PC-9 (cell line): Measurements from ENCODE around the gene ULK2. TPM values are rescaled to one million over a fixed set of nuclear protein-coding genes. Genes with fewer than 3 reads are reported as not detected.

Experiments
- BruUV-seq: library from RNA; stranded (reverse); fragments of 400-500 nt; replicated peaks from 2 replicates; lab custom pipeline; 2021; lab: Mats Ljungman, UMichigan
- CTCF ChIA-PET: fragments of 300-600 bp; sonication (Branson Sonifier 250); formaldehyde crosslinking; loops from one replicate; lab custom pipeline; 2022; ENCODE audit warnings: antibody characterized with exemption; lab: Charles Lee
- POLR2A ChIA-PET: fragments of 300-600 bp; sonication (Branson Sonifier 250); formaldehyde crosslinking; loops from one replicate; lab custom pipeline; 2022; ENCODE audit warnings: antibody characterized with exemption; ENCODE audit not compliant: unreplicated experiment; lab: Charles Lee
- DNase-seq, 2 experiments: peaks; one replicate each; pipeline versions ENCODE4 v3.0.0 to v3.0.0-alpha.2; 2015 to 2022; ENCODE audit warnings: mixed read lengths in 1 of 2
- H2AFZ ChIP-seq: fragments of 200-600 bp; sonication (generic); 2 replicates; pipeline ENCODE4 v1.8.1; 2017; ENCODE audit warnings: antibody characterized with exemption
- H3F3A ChIP-seq: fragments of 200-600 bp; sonication (generic); 2 replicates; pipeline ENCODE4 v1.8.1; 2017; ENCODE audit warnings: antibody characterized with exemption, mild to moderate bottlenecking, low read depth; ENCODE audit not compliant: insufficient read depth
- H3K27ac ChIP-seq: fragments of 200-600 bp; sonication (generic); 2 replicates; pipeline ENCODE4 v1.6.1; 2016; ENCODE audit warnings: mixed run types
- H3K27me3 ChIP-seq: fragments of 200-600 bp; sonication (generic); 2 replicates; pipeline ENCODE4 v1.6.1; 2016; ENCODE audit warnings: low read depth, mixed run types; ENCODE audit not compliant: insufficient read depth
- H3K36me3 ChIP-seq: fragments of 200-600 bp; sonication (generic); 2 replicates; pipeline ENCODE4 v1.6.1; 2016; ENCODE audit warnings: low read depth, mixed run types
- H3K4me1 ChIP-seq: fragments of 200-600 bp; sonication (generic); replicated peaks from 2 replicates; pipeline ENCODE4 v1.6.1; 2016; ENCODE audit warnings: mixed run types; ENCODE audit not compliant: insufficient read depth
- H3K4me2 ChIP-seq: fragments of 200-600 bp; sonication (generic); 2 replicates; pipeline ENCODE4 v1.6.1; 2017; ENCODE audit warnings: mixed run types
- H3K4me3 ChIP-seq: fragments of 200-600 bp; sonication (generic); 2 replicates; pipeline ENCODE4 v1.6.1; 2016; ENCODE audit warnings: mixed run types
- H3K79me2 ChIP-seq: fragments of 200-600 bp; sonication (generic); 2 replicates; pipeline ENCODE4 v1.6.1; 2017; ENCODE audit warnings: low read depth, mixed run types
- H3K9me2 ChIP-seq: fragments of 200-600 bp; sonication (generic); 2 replicates; pipeline ENCODE4 v1.8.1; 2017; ENCODE audit warnings: mild to moderate bottlenecking; ENCODE audit not compliant: insufficient read depth
- H3K9me3 ChIP-seq: fragments of 200-600 bp; sonication (generic); 2 replicates; pipeline ENCODE4 v1.8.1; 2016; ENCODE audit warnings: low read depth; ENCODE audit not compliant: insufficient read depth
- H4K20me1 ChIP-seq: fragments of 200-600 bp; sonication (generic); 2 replicates; pipeline ENCODE4 v1.8.1; 2017; ENCODE audit not compliant: insufficient read depth
- EZH2 ChIP-seq: fragments of 200-600 bp; sonication (generic); IDR thresholded peaks from 2 replicates; pipeline ENCODE4 v1.8.0; 2017; ENCODE audit warnings: antibody characterized with exemption, low read depth
- intact Hi-C: fragments of 100-400 bp; cut with micrococcal nuclease; formaldehyde crosslinking; loops from one replicate; pipeline ENCODE4 v1.10.0; 2022; ENCODE audit not compliant: unreplicated experiment
- total RNA-seq: library from RNA; stranded (reverse); gene quantifications from 2 replicates; pipeline ENCODE4 v1.2.3, GENCODE V29; 2021
- TF ChIP-seq, protein P1 (sequence below): fragments of 200-600 bp; sonication (generic); conservative IDR thresholded peaks from 2 replicates; pipeline ENCODE4 v1.6.1; 2017; ENCODE audit warnings: mixed run types, antibody characterized with exemption, mild to moderate bottlenecking, moderate library complexity

ULK2 gene
- total RNA-seq, 1 experiment from 2014 or later, result 8.7 TPM

DNA sequence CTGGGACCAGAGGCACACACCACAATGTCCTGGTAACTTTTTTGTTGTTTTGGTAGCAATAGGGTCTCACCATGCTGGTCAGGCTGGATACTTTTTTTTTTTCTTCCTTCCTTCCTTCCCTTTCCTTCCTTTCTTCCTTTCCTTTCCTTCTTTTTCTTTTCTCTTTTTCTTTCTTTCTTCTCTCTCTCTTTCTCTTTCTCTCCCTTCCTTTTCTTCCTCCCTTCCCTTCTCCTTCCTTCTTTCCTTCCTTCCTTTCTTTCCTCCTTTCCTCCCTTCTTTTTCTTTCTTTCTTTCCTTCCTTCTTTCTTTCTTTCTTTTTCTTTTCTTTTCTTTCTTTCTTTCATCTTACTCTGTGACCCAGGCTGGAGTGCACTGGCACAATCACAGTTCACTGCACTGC is 18.4 kb upstream of the ULK2 start:
- Histone ChIP-seq H4K20me1 (no peaks in the 10 kb centered on the region), H3F3A (no peaks in the 10 kb centered on the region), H3K4me2 (no peak overlapping the region), H3K9me2 (no peaks in the 10 kb centered on the region), H2AFZ (no peak overlapping the region), H3K4me3 (no peak overlapping the region), H3K36me3 (no peaks in the 10 kb centered on the region), H3K79me2 (no peaks in the 10 kb centered on the region), H3K27ac (no peak overlapping the region), H3K4me1 (no peaks in the 10 kb centered on the region), H3K9me3 (no peaks in the 10 kb centered on the region), H3K27me3 (no peaks in the 10 kb centered on the region)
- DNase-seq, result no peak
- ChIA-PET POLR2A (no interaction called here), CTCF (no interaction called here)
- intact Hi-C loops, result no loop called here
- TF ChIP-seq EZH2, result no peak
- TF ChIP-seq, protein P1, sequence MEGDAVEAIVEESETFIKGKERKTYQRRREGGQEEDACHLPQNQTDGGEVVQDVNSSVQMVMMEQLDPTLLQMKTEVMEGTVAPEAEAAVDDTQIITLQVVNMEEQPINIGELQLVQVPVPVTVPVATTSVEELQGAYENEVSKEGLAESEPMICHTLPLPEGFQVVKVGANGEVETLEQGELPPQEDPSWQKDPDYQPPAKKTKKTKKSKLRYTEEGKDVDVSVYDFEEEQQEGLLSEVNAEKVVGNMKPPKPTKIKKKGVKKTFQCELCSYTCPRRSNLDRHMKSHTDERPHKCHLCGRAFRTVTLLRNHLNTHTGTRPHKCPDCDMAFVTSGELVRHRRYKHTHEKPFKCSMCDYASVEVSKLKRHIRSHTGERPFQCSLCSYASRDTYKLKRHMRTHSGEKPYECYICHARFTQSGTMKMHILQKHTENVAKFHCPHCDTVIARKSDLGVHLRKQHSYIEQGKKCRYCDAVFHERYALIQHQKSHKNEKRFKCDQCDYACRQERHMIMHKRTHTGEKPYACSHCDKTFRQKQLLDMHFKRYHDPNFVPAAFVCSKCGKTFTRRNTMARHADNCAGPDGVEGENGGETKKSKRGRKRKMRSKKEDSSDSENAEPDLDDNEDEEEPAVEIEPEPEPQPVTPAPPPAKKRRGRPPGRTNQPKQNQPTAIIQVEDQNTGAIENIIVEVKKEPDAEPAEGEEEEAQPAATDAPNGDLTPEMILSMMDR, result no peak
- no TSS peak for BruUV-seq

DNA sequence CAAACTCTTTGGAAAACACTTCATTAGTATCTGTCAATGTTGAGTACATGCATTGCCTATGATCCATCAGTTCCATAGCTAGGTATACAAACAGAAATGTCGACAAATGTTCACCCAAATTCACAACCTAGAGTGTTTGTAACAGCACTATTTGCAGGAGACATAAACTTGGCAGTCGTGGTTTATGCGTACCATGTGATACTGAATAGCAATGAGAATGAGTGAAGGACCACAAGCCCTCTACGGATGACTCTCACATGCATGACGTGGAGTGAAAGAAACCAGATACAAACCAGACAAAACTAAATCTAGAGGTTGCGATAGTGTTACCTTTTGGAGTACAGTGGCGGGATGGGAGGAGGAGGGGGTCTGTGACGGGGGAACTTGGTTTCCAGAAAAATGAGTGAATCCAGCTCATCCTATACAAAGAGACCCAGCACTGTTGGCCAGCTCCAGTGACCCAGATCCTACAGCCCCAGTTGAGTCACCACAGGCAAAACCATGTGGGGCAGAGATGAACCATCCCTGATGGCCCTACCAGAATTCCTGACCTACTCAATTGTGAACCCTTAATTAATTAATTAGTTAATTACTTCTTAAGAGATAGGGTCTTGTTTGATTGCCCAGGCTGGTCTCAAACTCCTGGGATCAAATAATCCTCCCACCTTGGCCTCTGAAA is 15.9 kb upstream of the ULK2 start:
- ChIA-PET CTCF (no interaction called here), POLR2A (no interaction called here)
- no peaks in the 10 kb centered on the region for H3K79me2 ChIP-seq
- H3K4me2 ChIP-seq, result no peak overlapping the region
- no peak for DNase-seq
- H3K36me3 ChIP-seq, result no peaks in the 10 kb centered on the region
- no peaks in the 10 kb centered on the region for H3K27me3 ChIP-seq
- H2AFZ ChIP-seq, result no peak overlapping the region
- no peaks in the 10 kb centered on the region for H4K20me1 ChIP-seq
- TF ChIP-seq EZH2, result no peak
- TF ChIP-seq, protein P1, result no peak
- no peak overlapping the region for H3K4me3 ChIP-seq
- intact Hi-C loops, result no loop called here
- H3K9me2 ChIP-seq, result no peaks in the 10 kb centered on the region
- H3K4me1 ChIP-seq, result no peaks in the 10 kb centered on the region
- no peak overlapping the region for H3K27ac ChIP-seq
- H3F3A ChIP-seq, result no peaks in the 10 kb centered on the region
- no peaks in the 10 kb centered on the region for H3K9me3 ChIP-seq
- BruUV-seq, result no TSS peak

DNA sequence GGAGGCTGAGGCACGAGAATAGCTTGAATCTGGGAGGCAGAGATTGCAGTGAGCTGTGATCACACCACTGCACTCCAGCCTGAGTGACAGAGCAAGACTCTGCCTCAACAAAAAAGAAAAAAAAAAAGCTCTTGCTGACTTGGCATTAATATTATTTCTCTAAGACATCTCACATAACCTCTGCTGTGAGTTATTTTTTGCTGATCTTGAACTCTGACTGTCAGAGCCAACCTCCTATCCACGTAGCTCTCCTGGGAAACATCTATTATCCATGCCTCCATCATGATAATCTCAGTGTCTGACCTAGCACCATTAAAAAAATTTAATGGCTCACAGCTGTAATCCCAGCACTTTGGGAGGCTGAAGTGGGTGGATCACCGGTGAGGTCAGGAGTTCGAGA is 12.7 kb upstream of the ULK2 start:
- intact Hi-C loops, result no loop called here
- Histone ChIP-seq H3K79me2 (no peaks in the 10 kb centered on the region), H3K4me3 (no peak overlapping the region), H3K4me2 (no peak overlapping the region), H3K9me3 (no peaks in the 10 kb centered on the region), H3F3A (no peaks in the 10 kb centered on the region), H3K9me2 (no peaks in the 10 kb centered on the region), H4K20me1 (no peaks in the 10 kb centered on the region), H3K27me3 (no peaks in the 10 kb centered on the region), H3K36me3 (no peaks in the 10 kb centered on the region), H2AFZ (no peak overlapping the region), H3K27ac (no peak overlapping the region), H3K4me1 (no peaks in the 10 kb centered on the region)
- DNase-seq, result no peak
- TF ChIP-seq, protein P1, result no peak
- no peak for TF ChIP-seq EZH2
- ChIA-PET CTCF (interaction anchor here (0.6 kb wide), 1 partner anchor 28 kb away, joined by 6 read pairs; no protein-coding TSS in a partner anchor), POLR2A (interaction anchor here (0.6 kb wide), 1 partner anchor 301 kb away, joined by 6 read pairs; no protein-coding TSS in a partner anchor)
- no TSS peak for BruUV-seq
